Stimulated activated CD4-positive, alpha-beta T cell treated with anti-CD3 and anti-CD28 coated beads, Interleukin-12 subunit alpha, Interleukin-12 subunit beta, amount 100 ng/mL, for 4 hours (primary cell): ENCODE results near the gene AMBP.

Experiments
- DNase-seq: peaks from one replicate; pipeline ENCODE4 v3.0.0-alpha.2; 2020

AMBP gene

GRCh38 chr9:114078021-114078780 is at the start of gene AMBP:
Gene AMBP, minus strand, starts transcription at chr9:114078300. Its CDS starts 91 bp downstream, at chr9:114078209.
- DNase-seq, result no peak

DNA sequence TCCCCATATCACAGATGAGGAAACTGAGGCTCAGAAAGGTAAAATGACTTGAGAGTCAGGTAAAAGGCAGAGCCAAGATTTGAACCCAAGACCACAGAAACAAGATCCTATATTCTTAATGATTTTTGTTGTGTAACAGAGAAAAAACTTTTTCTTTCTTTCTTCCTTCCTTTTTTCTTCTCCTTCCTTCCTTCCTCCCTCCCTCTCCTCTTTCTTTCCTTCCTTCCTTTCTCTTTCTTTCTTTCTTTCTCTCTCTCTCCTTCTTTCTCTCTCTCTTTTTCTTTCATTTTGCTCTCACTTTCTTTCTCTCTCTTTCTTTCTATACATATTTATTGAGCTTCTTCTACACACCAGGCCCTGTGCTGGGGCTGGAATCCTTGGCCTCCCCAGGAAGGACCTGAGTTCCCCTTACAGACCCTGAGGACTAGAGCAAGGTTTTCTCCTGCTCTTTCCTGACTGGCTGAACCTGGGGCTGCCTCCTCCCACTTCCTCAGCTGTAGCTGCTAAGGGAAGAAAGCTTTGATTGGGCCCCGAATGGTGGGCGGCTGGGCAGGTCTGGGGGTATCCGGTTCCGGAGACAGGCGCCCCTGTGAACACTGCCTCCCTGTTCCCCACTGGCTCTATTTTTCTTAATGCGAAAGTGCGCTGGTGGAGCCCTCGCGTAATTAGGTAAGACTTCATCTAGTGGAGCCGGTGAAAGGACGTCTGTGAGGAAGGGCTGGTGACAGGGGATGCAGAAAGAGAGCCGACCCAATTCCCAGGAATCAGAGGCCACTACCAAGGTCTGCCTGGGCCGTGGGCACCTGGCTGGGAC is 48.4 kb upstream of the AMBP start:
- DNase-seq, result no peak

DNA sequence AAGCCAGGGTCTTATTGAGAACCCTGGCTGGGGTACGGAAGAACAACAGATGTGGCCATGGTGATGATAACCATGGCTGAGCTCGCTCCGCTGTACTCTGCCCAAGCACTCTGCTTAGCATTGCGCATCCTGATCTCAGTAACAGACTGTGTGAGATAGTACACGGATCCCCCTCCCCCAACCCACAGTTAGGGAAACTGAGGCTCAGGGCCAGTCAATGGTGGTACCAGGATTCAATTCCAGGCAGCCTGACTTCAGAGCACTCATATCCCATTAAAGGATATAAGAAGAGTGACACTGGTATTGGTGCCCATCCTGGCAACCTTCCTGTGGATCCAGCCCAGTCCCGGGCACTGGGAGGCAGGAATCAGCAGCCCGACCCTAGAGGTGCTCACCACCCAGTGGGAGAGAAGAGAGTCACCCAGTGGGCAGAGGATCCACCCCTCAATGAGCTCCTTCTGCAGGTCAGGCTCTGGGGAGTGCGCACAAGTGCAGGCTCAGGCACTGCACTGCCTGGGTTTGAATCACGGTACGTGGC is 47.4 kb upstream of the AMBP start:
- DNase-seq, result no peak

- no peak for DNase-seq
These were observed 46.8 kb upstream of the AMBP start for GRCh38 chr9:114124666-114125475.

DNA sequence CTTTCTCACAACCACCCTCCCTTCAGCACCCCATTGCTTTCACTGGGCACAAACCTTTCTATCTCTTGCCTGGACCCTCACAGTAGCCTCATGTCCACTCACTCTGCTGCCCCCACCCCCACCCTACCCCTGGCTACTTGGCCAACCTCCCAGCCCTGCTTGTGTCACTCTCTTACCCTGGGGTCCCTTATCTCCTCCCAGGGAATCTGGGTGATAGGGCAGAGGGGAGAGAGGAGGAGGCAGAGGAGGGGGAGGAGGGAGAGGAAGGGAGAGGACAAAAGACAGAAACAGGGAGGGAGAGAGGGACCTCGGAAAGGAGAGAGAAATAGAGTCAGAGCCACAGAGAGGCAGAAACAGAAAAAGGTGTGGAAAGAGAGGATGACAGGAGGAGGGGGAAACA is 46.0 kb upstream of the AMBP start:
- no peak for DNase-seq

- DNase-seq, result no peak
These were observed 45.2 kb upstream of the AMBP start for GRCh38 chr9:114123031-114123977.

- no peak for DNase-seq
These were observed 44.3 kb upstream of the AMBP start for GRCh38 chr9:114122136-114123027.

GRCh38 chr9:114121227-114122135 is 43.4 kb upstream of the AMBP start:
- no peak for DNase-seq

DNA sequence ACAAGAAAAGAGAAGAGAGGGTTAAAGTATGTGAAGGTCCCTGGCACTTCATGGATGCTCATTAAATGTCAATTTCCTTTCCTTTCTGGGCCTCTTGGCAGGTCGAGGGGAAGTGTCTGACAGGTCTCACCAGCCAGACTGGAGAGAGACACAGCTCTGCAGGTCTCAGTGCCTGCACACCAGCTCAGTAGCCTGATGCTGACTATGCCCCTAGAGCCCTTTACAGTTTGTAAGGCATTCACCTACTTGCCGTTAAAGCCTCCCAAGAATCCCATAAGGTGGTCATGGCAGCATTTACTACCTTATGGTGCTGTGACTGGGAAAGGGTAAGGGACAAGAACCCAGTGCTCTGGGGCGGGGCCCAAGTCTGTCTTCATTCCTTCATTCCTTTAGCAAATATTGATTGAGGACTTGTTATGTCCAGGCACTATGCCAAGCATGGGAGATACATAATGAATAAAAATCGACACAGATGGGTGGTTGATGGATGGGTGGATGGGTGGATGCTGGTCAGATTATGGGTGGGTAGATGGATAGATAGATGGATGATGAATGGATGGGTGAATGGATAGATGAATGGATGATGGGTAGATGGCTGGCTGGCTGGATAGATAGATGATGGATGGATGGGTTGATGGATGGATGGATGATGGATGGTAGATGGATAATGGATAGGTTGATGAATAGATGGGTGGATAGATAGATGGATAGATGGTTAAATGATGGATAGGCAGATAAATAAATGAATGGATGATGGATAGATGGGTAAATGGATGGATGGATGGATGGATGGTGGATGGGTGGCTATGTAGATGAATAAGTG is 42.3 kb upstream of the AMBP start:
- no peak for DNase-seq

GRCh38 chr9:114119242-114120191 is 41.4 kb upstream of the AMBP start:
- DNase-seq, result no peak

- DNase-seq, result no peak
These were observed 40.1 kb upstream of the AMBP start for GRCh38 chr9:114117996-114118830.

DNA sequence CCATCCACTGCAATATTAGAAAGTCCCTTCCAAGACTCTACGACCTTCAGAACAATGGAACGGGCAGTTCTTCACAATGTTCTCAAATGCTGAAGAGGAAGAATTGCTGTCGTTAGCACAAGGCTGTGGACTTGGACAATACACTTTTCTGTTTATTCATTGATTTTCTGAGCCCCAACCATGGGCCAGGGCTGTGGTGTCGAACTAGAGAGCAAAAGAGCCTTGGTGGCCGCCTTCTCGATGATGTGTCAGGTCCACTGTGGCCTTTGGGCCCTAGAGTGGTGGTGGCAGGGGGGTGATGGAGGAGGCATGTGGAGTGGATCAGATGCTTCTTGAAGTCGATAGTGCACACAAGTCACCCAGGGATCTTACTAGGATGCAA is 39.5 kb upstream of the AMBP start:
- no peak for DNase-seq

GRCh38 chr9:114116126-114116747 is 38.1 kb upstream of the AMBP start:
- DNase-seq, result no peak

DNA sequence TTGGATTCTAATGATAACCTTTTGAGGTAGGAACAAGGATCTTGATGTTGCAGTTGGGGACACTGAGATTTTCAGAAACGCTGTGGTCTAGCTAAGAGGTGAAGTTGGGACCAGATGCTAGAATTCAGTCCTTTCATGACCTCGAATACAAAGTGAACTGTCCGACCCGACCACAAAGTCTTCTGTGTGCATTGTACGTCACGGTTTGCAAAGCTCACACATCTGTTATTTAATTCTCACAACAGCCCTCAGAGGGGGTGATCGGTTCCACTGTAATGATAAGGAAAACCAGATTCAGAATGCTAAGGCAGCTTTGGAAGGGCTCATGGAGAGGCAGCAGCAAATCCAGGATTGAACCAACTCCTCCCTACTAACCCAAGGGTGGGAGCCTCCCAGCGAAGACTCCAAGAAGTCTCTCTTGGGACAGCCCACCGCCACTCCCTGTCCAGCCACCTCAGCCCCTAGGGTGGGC is 37.6 kb upstream of the AMBP start:
- no peak for DNase-seq

DNA sequence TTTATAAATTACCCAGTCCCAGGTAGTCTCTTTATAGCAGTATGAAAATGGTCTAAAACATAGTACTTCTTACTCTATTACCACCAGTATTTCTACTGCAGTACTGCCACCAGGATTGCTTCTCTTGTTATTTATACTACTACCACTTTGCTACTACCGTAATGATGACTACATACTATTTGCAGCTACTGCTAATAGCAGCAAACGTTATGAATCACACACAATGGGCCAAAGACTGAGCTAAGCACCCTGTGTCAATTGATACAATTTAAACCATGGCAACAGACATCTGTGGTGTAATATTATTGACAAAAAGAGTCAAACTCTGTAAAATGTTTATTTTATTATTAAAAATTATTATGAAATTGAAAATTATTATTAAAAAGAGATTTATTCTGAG is 36.3 kb upstream of the AMBP start:
- DNase-seq, result no peak
